H1 (cell line): Measurements from ENCODE around the gene OR1M1. TPM values are rescaled to one million over a fixed set of nuclear protein-coding genes. Genes with fewer than 3 reads are reported as not detected.

Experiments
- CTCF ChIA-PET: fragments of 300-600 bp; sonication (Branson Sonifier 250); formaldehyde crosslinking; loops from one replicate; lab custom pipeline; 2021; ENCODE audit not compliant: partially characterized antibody; lab: Charles Lee
- POLR2A ChIA-PET: fragments of 300-600 bp; sonication (Branson Sonifier 250); formaldehyde crosslinking; loops from one replicate; lab custom pipeline; 2021; ENCODE audit warnings: inconsistent platforms; ENCODE audit not compliant: partially characterized antibody; lab: Charles Lee
- DNase-seq, 2 experiments: peaks; one replicate each; pipeline versions ENCODE4 v3.0.0 to v3.0.0-alpha.2; 2010 to 2022; ENCODE audit warnings: low spot score in 2 of 2, low read depth in 1 of 2, mixed read lengths in 1 of 2
- FAIRE-seq: peaks from 2 replicates; lab custom pipeline; 2011; peaks lifted over from hg19 to GRCh38; lab: Jason Lieb, UNC
- H2AFZ ChIP-seq: 2 replicates; pipeline ENCODE4 v1.8.1; 2012; ENCODE audit warnings: low read length, inconsistent platforms
- H2AK5ac ChIP-seq: 2 replicates; pipeline ENCODE4 v1.6.1; 2013; ENCODE audit warnings: low read depth, low read length
- H2BK120ac ChIP-seq: replicated peaks from 2 replicates; pipeline ENCODE3; 2013; ENCODE audit warnings: low read depth, low read length, inconsistent platforms
- H2BK12ac ChIP-seq: 2 replicates; pipeline ENCODE4 v1.6.1; 2013; ENCODE audit warnings: low read depth, low read length
- H2BK15ac ChIP-seq: 2 replicates; pipeline ENCODE4 v1.6.1; 2013; ENCODE audit warnings: low read length
- H2BK20ac ChIP-seq: 2 replicates; pipeline ENCODE4 v1.6.1; 2013; ENCODE audit warnings: low read length
- H2BK5ac ChIP-seq: 2 replicates; pipeline ENCODE4 v1.6.1; 2013; ENCODE audit warnings: low read depth, low read length
- H3K14ac ChIP-seq: 2 replicates; pipeline ENCODE4 v1.6.1; 2013; ENCODE audit warnings: inconsistent platforms; ENCODE audit not compliant: insufficient read length
- H3K18ac ChIP-seq: 2 replicates; pipeline ENCODE4 v1.6.1; 2013; ENCODE audit warnings: low read length; ENCODE audit errors: extremely low read depth
- H3K23ac ChIP-seq: 2 replicates; pipeline ENCODE4 v1.6.1; 2013; ENCODE audit warnings: inconsistent platforms; ENCODE audit not compliant: insufficient read length
- H3K23me2 ChIP-seq: 2 replicates; pipeline ENCODE4 v1.6.1; 2013; ENCODE audit warnings: low read depth, low read length
- H3K27ac ChIP-seq: 2 replicates; pipeline ENCODE4 v1.6.1; 2011; ENCODE audit warnings: low read depth, low read length, inconsistent platforms
- H3K27me3 ChIP-seq, 4 experiments: replicated peaks in 1 of 4; 1 replicate in 1 of 4; 2 replicates in 3 of 4; pipeline versions ENCODE4 v1.6.1 to v1.8.1; 2011 to 2013; ENCODE audit warnings: low read length in 3 of 4, mild to moderate bottlenecking in 3 of 4, inconsistent platforms in 2 of 4, mixed read lengths in 2 of 4, moderate library complexity in 1 of 4; ENCODE audit not compliant: control insufficient read depth in 3 of 4, insufficient read depth in 3 of 4; ENCODE audit errors: extremely low read depth in 1 of 4
- H3K36me3 ChIP-seq, 4 experiments: 2 replicates each; pipeline versions ENCODE4 v1.6.1 to v1.8.1; 2011 to 2013; ENCODE audit warnings: mild to moderate bottlenecking in 4 of 4, low read length in 3 of 4, moderate library complexity in 2 of 4, control low read depth in 1 of 4, inconsistent platforms in 1 of 4; ENCODE audit not compliant: insufficient read depth in 4 of 4, control insufficient read depth in 2 of 4
- H3K4ac ChIP-seq: replicated peaks from 2 replicates; pipeline ENCODE3; 2013; ENCODE audit warnings: low read length, low read depth, mixed read lengths, inconsistent platforms; ENCODE audit not compliant: insufficient read length
- H3K4me1 ChIP-seq, 4 experiments: replicated peaks in 1 of 4; 1 replicate in 1 of 4; 2 replicates in 3 of 4; pipeline versions ENCODE4 v1.6.1 to v1.8.1; 2011 to 2013; ENCODE audit warnings: low read length in 3 of 4, inconsistent platforms in 2 of 4, mixed read lengths in 1 of 4; ENCODE audit not compliant: insufficient read depth in 4 of 4, control insufficient read depth in 3 of 4
- H3K4me2 ChIP-seq, 2 experiments: 2 replicates each; pipeline versions ENCODE4 v1.6.1 to v1.8.1; 2011 to 2013; ENCODE audit warnings: low read depth in 2 of 2, low read length in 2 of 2, control low read depth in 1 of 2, inconsistent platforms in 1 of 2, mild to moderate bottlenecking in 1 of 2; ENCODE audit not compliant: insufficient read depth in 1 of 2
- H3K4me3 ChIP-seq, 4 experiments: fragments of 200-600, 300-600 bp in 1 of 4; sonication (generic), shearing (Covaris generic), sonication (Bioruptor Twin) in 1 of 4; 2 replicates each; pipeline versions ENCODE4 v1.5.1 to v1.8.1; 2011 to 2016; ENCODE audit warnings: low read length in 4 of 4, low read depth in 3 of 4, control low read depth in 2 of 4, inconsistent platforms in 2 of 4, mild to moderate bottlenecking in 2 of 4, mixed read lengths in 1 of 4, moderate library complexity in 1 of 4; ENCODE audit not compliant: insufficient read depth in 2 of 4; ENCODE audit errors: extremely low read depth in 1 of 4
- H3K56ac ChIP-seq: replicated peaks from 2 replicates; pipeline ENCODE3; 2013; ENCODE audit warnings: low read depth, mild to moderate bottlenecking, mixed read lengths, low read length, inconsistent platforms; ENCODE audit not compliant: insufficient read length
- H3K79me1 ChIP-seq: 2 replicates; pipeline ENCODE4 v1.6.1; 2013; ENCODE audit warnings: low read depth, low read length, control low read depth
- H3K79me2 ChIP-seq, 2 experiments: 2 replicates each; pipeline versions ENCODE4 v1.6.1 to v1.8.1; 2012 to 2013; ENCODE audit warnings: low read length in 2 of 2, mild to moderate bottlenecking in 2 of 2, inconsistent platforms in 1 of 2; ENCODE audit not compliant: insufficient read depth in 2 of 2, control insufficient read depth in 1 of 2
- H3K9ac ChIP-seq, 4 experiments: replicated peaks in 1 of 4; 1 replicate in 1 of 4; 2 replicates in 3 of 4; pipeline versions ENCODE4 v1.6.1 to v1.8.1; 2011 to 2013; ENCODE audit warnings: low read depth in 3 of 4, low read length in 3 of 4, control low read depth in 2 of 4, mild to moderate bottlenecking in 2 of 4, moderate library complexity in 2 of 4, inconsistent platforms in 1 of 4; ENCODE audit errors: extremely low read depth in 1 of 4
- H3K9me3 ChIP-seq, 2 experiments: 2 replicates each; pipeline versions ENCODE4 v1.6.1 to v1.8.1; 2012 to 2013; ENCODE audit warnings: mild to moderate bottlenecking in 2 of 2, moderate library complexity in 2 of 2, control low read depth in 1 of 2, inconsistent platforms in 1 of 2, low read depth in 1 of 2, low read length in 1 of 2, mixed read lengths in 1 of 2; ENCODE audit not compliant: insufficient read depth in 2 of 2
- H4K20me1 ChIP-seq, 2 experiments: replicated peaks in 1 of 2; 2 replicates each; pipeline versions ENCODE3 to v1.8.1; 2011 to 2013; ENCODE audit warnings: inconsistent platforms in 2 of 2, low read length in 2 of 2, mild to moderate bottlenecking in 1 of 2; ENCODE audit not compliant: insufficient read depth in 2 of 2, control insufficient read depth in 1 of 2
- H4K5ac ChIP-seq: 2 replicates; pipeline ENCODE4 v1.6.1; 2013; ENCODE audit warnings: low read length, low read depth, mixed read lengths, inconsistent platforms; ENCODE audit not compliant: insufficient read length
- H4K8ac ChIP-seq: 2 replicates; pipeline ENCODE4 v1.8.0; 2013; ENCODE audit warnings: mild to moderate bottlenecking, moderate library complexity, low read length, inconsistent platforms; ENCODE audit not compliant: insufficient read depth; ENCODE audit errors: extremely low read depth
- H4K91ac ChIP-seq: replicated peaks from 2 replicates; pipeline ENCODE3; 2013; ENCODE audit warnings: low read length, mixed read lengths, inconsistent platforms; ENCODE audit not compliant: insufficient read length
- CHD1 ChIP-seq: IDR thresholded peaks from 2 replicates; pipeline ENCODE4 v1.6.1; 2012; ENCODE audit warnings: low read depth, low read length, improper control_type of control experiment
- CHD2 ChIP-seq: IDR thresholded peaks from 2 replicates; pipeline ENCODE4 v1.6.1; 2012; ENCODE audit warnings: low read length, improper control_type of control experiment
- CTBP2 ChIP-seq: IDR thresholded peaks from 2 replicates; pipeline ENCODE4 v1.7.0; 2011; ENCODE audit warnings: borderline replicate concordance, mild to moderate bottlenecking, moderate library complexity, mixed read lengths, low read length; ENCODE audit not compliant: insufficient read depth, insufficient read length
- EGR1 ChIP-seq: IDR thresholded peaks from 2 replicates; pipeline ENCODE4 v1.6.1; 2011; ENCODE audit warnings: low read depth, low read length, borderline replicate concordance
- KDM4A ChIP-seq: IDR thresholded peaks from one replicate; pipeline ENCODE4 v1.7.1; 2012; ENCODE audit warnings: low read depth, mild to moderate bottlenecking, moderate library complexity, low read length, inconsistent platforms; ENCODE audit not compliant: severe bottlenecking
- POLR2A ChIP-seq, 2 experiments: IDR thresholded peaks; 1 replicate in 1 of 2; 2 replicates in 1 of 2; pipeline ENCODE4 v1.6.1; 2011; ENCODE audit warnings: low read depth in 2 of 2, low read length in 2 of 2, mild to moderate bottlenecking in 2 of 2; ENCODE audit errors: control extremely low read depth in 1 of 2
- RXRA ChIP-seq: IDR thresholded peaks from 2 replicates; pipeline ENCODE4 v1.6.1; 2011; ENCODE audit warnings: low read depth, mild to moderate bottlenecking, low read length, moderate library complexity; ENCODE audit not compliant: insufficient read depth
- ZNF274 ChIP-seq: IDR thresholded peaks from 2 replicates; pipeline ENCODE4 v1.7.0; 2012; ENCODE audit warnings: low read length, borderline replicate concordance; ENCODE audit errors: extremely low read depth
- WGBS, 2 experiments: shearing (Covaris generic) in 1 of 2; methylation state at CpG; one replicate each; pipeline versions ENCODE4 v1.1.6 to v1.1.7; 2013 to 2015; ENCODE audit warnings: low lambda C conversion rate in 2 of 2, mixed read lengths in 2 of 2, inconsistent platforms in 1 of 2, low coverage in 1 of 2, missing lambda C conversion rate in 1 of 2; ENCODE audit not compliant: insufficient replicate concordance in 2 of 2, insufficient coverage in 1 of 2, insufficient read length in 1 of 2; ENCODE audit errors: extremely low coverage in 1 of 2, missing lambda C conversion rate in 1 of 2; 5-methylcytosine and 5-hydroxymethylcytosine counted together
- polyA plus RNA-seq, 7 experiments: library from polyadenylated mRNA; depleted of rRNA in 3 of 7; stranded (reverse) in 5 of 7; unstranded in 2 of 7; fragments of >200 nt in 5 of 7; fragments of 200-250 nt in 2 of 7; gene quantifications; 1 replicate in 5 of 7; 2 replicates in 1 of 7; 4 replicates in 1 of 7; pipeline versions ENCODE4 v1.2.1 to v1.2.3, GENCODE V29; 2011 to 2013; ENCODE audit warnings: missing spikeins in 2 of 7, mixed read lengths in 2 of 7
- total RNA-seq: library from RNA; stranded (reverse); fragmentation: NEBNext Ultra II Directional; extraction: Animal tissue kit (Norgen Biotek cat#: 25700); gene quantifications from 2 replicates; pipeline ENCODE4 v1.2.1, GENCODE V29; 2021

The OR1M1 gene
- total and polyA plus RNA-seq, 2 of the 8 experiments (the other 6 are each of a cell fraction or from before 2014, with no cell fraction given) = 0.12 TPM; not detected in 1

GRCh38 chr19:9107375-9107774 is 20.5 kb downstream of the OR1M1 start, which contains the start of gene OR7G2:
OR7G2 (minus strand) TSS chr19:9107475; CDS start chr19:9103243, 4,232 bp downstream.
- no peak within 1 kb of the TSS for H3K18ac ChIP-seq
- H3K27ac ChIP-seq = no peak within 1 kb of the TSS
- H4K91ac ChIP-seq = no peak within 1 kb of the TSS
- no peak within 1 kb of the TSS for H2BK20ac ChIP-seq
- H3K4me2 ChIP-seq = no peak within 1 kb of the TSS
- H2AFZ ChIP-seq = no peak within 1 kb of the TSS
- peaks cover 35% of the 10 kb centered on the region in 2 experiments for H3K9me3 ChIP-seq
- POLR2A ChIA-PET = no interaction called here
- no peaks in the 10 kb centered on the region for H3K36me3 ChIP-seq
- H3K79me2 ChIP-seq = no peaks in the 10 kb centered on the region
- FAIRE-seq (no peak), DNase-seq (no peak)
- no peaks in the 10 kb centered on the region for H3K4me1 ChIP-seq
- no peak within 1 kb of the TSS for H2AK5ac ChIP-seq
- no peak within 1 kb of the TSS for H3K23ac ChIP-seq
- H2BK12ac ChIP-seq = no peak within 1 kb of the TSS
- H4K8ac ChIP-seq = no peak within 1 kb of the TSS
- no peak within 1 kb of the TSS for H3K14ac ChIP-seq
- no peak within 1 kb of the TSS for H4K5ac ChIP-seq
- no peak within 1 kb of the TSS for H3K4me3 ChIP-seq
- no peak within 1 kb of the TSS for H2BK120ac ChIP-seq
- no peaks in the 10 kb centered on the region for H3K27me3 ChIP-seq
- CTCF ChIA-PET = interaction anchor here (1.4 kb wide), 1 partner anchor 120 kb away, joined by 4 read pairs; no protein-coding TSS in a partner anchor
- H2BK5ac ChIP-seq = no peak within 1 kb of the TSS
- H3K23me2 ChIP-seq = no peaks in the 10 kb centered on the region
- H3K9ac ChIP-seq = no peak within 1 kb of the TSS
- H3K4ac ChIP-seq = no peak within 1 kb of the TSS
- H3K56ac ChIP-seq = no peak within 1 kb of the TSS
- no peaks in the 10 kb centered on the region for H4K20me1 ChIP-seq
- H3K79me1 ChIP-seq = no peaks in the 10 kb centered on the region
- H2BK15ac ChIP-seq = no peak within 1 kb of the TSS
- 69% methylated on average over 8 of the region's 8 CpGs; no CpG with 5 or more reads in 1 of the 2 experiments for WGBS, 2 experiments
- no peak for TF ChIP-seq EGR1
- TF ChIP-seq CHD1 = no peak
- TF ChIP-seq CHD2 = no peak
- TF ChIP-seq ZNF274 = no peak
- TF ChIP-seq RXRA = no peak
- no peak for TF ChIP-seq KDM4A
- TF ChIP-seq POLR2A (IDR thresholded peaks at IDR 0.05; ENCODE audit: control extremely low read depth in 1 of 2, low read depth in 2 of 2, low read length in 2 of 2) = no peak
- no peak for TF ChIP-seq CTBP2
